ENCODE results near the gene MAML3. TPM values are rescaled to one million over a fixed set of nuclear protein-coding genes. Genes with fewer than 3 reads are reported as not detected.

Gene MAML3
- total and polyA plus RNA-seq, 8 donors: 1.7 to 20.3 (median 8.4) TPM

DNA sequence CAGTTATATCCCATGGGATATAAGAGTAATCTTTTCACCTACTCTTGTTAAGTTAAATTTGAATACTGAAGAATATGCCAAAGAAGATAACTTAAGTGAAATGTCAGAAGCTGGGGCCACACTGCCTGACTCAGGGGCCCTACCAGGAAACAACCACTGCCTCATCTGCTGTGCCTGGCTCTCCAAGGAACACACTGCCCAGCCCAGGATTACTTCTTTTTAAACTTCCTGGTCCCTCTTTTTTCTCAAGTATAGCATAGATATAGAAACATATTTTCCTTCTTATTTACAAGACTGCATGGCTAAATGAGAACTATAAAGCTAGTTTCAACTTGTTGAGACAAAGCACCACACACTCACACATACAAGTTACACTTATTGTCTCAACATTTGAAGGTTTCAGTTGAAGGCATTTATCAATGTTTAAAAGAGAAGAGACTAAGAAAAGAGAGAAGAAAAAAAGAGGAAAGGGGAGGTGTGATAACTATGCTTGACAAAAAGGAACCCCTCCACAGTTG is 45.2 kb downstream of the MAML3 start:
- Histone ChIP-seq H3K4me1 (peaks cover 0 to 63% (median 29%) of the 10 kb centered on the region in 4 donors), H3K9me3 (no peaks in the 10 kb centered on the region), H3K36me3 (no peaks in the 10 kb centered on the region), H3K4me3 (no peak overlapping the region), H3K27me3 (no peaks in the 10 kb centered on the region), H3K27ac (peak overlapping the region in 2 of 5 donors; percentile 4 to 19)
- DNase-seq: no peak
- TF ChIP-seq POLR2A (IDR thresholded peaks at IDR 0.05) (no peak), POLR2AphosphoS5 (IDR thresholded peaks at IDR 0.05) (no peak), EP300 (IDR thresholded peaks at IDR 0.05) (no peak)
- TF ChIP-seq, protein P1, sequence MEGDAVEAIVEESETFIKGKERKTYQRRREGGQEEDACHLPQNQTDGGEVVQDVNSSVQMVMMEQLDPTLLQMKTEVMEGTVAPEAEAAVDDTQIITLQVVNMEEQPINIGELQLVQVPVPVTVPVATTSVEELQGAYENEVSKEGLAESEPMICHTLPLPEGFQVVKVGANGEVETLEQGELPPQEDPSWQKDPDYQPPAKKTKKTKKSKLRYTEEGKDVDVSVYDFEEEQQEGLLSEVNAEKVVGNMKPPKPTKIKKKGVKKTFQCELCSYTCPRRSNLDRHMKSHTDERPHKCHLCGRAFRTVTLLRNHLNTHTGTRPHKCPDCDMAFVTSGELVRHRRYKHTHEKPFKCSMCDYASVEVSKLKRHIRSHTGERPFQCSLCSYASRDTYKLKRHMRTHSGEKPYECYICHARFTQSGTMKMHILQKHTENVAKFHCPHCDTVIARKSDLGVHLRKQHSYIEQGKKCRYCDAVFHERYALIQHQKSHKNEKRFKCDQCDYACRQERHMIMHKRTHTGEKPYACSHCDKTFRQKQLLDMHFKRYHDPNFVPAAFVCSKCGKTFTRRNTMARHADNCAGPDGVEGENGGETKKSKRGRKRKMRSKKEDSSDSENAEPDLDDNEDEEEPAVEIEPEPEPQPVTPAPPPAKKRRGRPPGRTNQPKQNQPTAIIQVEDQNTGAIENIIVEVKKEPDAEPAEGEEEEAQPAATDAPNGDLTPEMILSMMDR (IDR thresholded peaks at IDR 0.05): no peak
- intact Hi-C loops (cut with DNase I; ENCODE audit: low total_unique reads): no loop called here

DNA sequence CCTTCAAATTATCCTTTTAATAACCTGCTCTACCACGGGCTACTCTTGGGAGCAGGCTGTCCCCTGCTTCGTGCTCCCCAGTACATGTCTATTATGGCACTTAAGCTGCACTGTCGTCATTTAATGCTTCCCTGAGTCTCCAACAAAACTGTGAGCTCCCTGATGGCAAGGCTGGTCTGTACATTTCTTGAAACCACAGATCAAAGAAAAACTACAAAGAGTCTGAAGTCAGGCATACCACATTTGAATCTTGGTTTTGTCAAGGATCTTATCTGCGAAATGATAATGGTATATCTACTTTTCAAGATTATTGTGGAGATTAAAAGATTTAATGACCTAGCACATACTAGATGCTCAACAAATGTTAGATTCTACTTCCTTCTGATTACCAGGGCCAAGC is 45.7 kb downstream of the MAML3 start:
- 42 to 70% (median 45%) methylated on average over 4 of the region's 4 CpGs for WGBS, 5 donors
- TF ChIP-seq POLR2AphosphoS5 (IDR thresholded peaks at IDR 0.05): no peak
- TF ChIP-seq, protein P1 (IDR thresholded peaks at IDR 0.05): no peak
- no peak for TF ChIP-seq EP300 (IDR thresholded peaks at IDR 0.05)
- TF ChIP-seq POLR2A (IDR thresholded peaks at IDR 0.05): no peak

DNA sequence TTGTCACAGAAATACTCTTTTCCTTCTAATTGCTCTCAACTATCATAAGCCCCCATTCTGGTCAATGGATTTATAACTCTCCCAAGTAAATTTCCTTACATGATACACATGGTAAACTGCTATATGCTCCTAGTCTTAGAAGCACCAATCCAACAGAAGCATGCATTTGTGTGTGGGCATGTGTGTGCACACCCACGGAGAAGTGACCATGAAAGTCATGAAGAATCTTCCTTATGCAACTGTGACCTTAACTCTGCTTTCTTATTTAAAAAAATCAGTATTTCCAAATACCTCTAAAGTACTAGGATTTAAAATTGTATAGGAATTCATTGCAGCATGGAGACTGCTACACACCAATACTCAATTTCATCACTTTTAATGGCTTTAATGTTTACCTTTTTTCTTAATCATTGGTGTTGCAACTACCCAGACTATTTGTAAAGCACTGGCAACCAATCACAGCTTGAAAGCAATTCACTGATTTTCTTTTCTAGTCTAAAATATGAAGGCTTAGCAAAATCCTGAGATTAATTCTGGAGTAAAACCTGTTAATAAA is 47.6 kb downstream of the MAML3 start:
- Histone ChIP-seq H3K9me3 (no peaks in the 10 kb centered on the region), H3K27me3 (no peaks in the 10 kb centered on the region), H3K27ac (no peak overlapping the region), H3K4me1 (peaks cover 0 to 44% (median 26%) of the 10 kb centered on the region in 4 donors), H3K4me3 (no peak overlapping the region), H3K36me3 (no peaks in the 10 kb centered on the region)
- 65 to 81% (median 75%) methylated on average over 1 of the region's 1 CpG for WGBS, 5 donors
- TF ChIP-seq POLR2AphosphoS5 (IDR thresholded peaks at IDR 0.05) (no peak), POLR2A (IDR thresholded peaks at IDR 0.05) (no peak), EP300 (IDR thresholded peaks at IDR 0.05) (no peak)
- TF ChIP-seq, protein P1 (IDR thresholded peaks at IDR 0.05): no peak
- intact Hi-C loops (cut with DNase I; ENCODE audit: low total_unique reads): no loop called here
- no peak for DNase-seq

More for the DNA sequence above, 45.7 kb downstream of the MAML3 start:
- Histone ChIP-seq H3K4me3 (no peak overlapping the region), H3K27me3 (no peaks in the 10 kb centered on the region), H3K4me1 (peaks cover 0 to 59% (median 26%) of the 10 kb centered on the region in 4 donors), H3K36me3 (no peaks in the 10 kb centered on the region), H3K27ac (peak overlapping the region in 2 of 5 donors; percentile 4 to 19), H3K9me3 (no peaks in the 10 kb centered on the region)
- no peak for DNase-seq
- intact Hi-C loops (cut with DNase I; ENCODE audit: low total_unique reads): no loop called here

DNA sequence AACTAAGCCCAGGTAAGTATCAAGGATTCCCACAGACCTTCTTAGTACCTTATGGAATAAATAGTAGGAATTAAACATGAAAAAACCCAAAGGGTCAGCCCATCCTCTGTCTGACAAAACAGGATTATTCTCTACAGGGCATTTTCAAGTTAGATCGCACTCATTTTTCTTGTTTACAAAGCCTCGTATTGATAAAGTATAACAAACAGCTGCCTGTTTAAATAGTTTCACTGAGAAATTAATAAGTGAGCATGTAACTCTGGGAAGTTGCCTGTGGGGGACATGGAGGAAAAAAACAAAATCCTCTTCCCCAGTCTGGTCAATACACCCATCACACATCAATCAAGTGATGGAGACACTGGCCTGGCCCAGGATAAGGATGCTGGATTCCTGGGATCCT is 48.5 kb downstream of the MAML3 start:
- no peak for DNase-seq
- no peaks in the 10 kb centered on the region for H3K36me3 ChIP-seq
- intact Hi-C loops (cut with DNase I; ENCODE audit: low total_unique reads): no loop called here
- H3K27me3 ChIP-seq: no peaks in the 10 kb centered on the region
- H3K9me3 ChIP-seq: no peaks in the 10 kb centered on the region
- TF ChIP-seq POLR2A (IDR thresholded peaks at IDR 0.05): no peak
- TF ChIP-seq POLR2AphosphoS5 (IDR thresholded peaks at IDR 0.05): no peak
- TF ChIP-seq, protein P1 (IDR thresholded peaks at IDR 0.05): no peak
- no peak for TF ChIP-seq EP300 (IDR thresholded peaks at IDR 0.05)
- H3K4me1 ChIP-seq: peaks cover 0 to 36% (median 22%) of the 10 kb centered on the region in 4 donors
- 27 to 60% (median 50%) methylated on average over 2 of the region's 2 CpGs for WGBS, 5 donors
- H3K4me3 ChIP-seq: no peak overlapping the region
- H3K27ac ChIP-seq: no peak overlapping the region
